ENCODE results near the gene SHFL. TPM values are rescaled to one million over a fixed set of nuclear protein-coding genes. Genes with fewer than 3 reads are reported as not detected.

Gene SHFL
- total RNA-seq, 1 experiment from 2014 or later: 11.9 TPM

DNA sequence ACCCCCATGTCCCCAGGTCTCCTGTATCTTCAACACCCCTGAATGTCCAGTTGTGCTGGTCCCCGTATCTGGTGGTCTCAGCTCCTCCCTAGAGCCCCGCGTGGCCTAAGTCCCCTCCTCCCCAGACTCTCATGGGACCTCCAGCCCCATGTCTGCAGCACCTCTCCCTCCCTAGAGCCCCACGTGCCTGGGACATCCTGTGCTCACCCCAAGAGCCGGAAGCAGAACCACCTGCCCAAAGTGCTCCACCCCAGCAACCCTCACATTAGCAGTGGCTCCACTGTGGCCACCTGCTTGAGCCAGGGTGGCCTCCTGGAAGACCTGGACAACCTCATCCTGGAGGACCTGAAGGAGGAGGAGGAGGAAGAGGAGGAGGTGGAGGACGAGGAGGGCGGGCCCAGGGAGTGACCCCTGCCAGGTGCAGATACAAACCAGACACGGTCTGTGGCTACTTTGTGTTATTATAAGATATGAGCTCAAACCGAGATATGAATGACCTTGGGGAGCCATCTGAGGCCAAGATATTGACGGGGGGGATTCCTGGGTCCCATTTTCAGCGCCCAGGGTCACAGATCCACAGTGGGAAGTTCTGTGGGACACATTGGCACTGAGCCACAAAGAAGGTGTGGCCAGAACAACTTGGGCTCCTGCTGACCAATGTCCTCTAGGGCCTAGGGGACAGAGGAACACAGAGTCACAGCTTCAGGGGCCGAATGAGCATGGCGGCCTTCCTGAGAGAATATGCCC lies 6.0 kb downstream of the SHFL start:
- H3K27ac Mint-ChIP-seq (ENCODE audit: low read depth, unreplicated experiment): no peak overlapping the region
- BruUV-seq (replicated peaks): no TSS peak
- TF ChIP-seq, protein P1, sequence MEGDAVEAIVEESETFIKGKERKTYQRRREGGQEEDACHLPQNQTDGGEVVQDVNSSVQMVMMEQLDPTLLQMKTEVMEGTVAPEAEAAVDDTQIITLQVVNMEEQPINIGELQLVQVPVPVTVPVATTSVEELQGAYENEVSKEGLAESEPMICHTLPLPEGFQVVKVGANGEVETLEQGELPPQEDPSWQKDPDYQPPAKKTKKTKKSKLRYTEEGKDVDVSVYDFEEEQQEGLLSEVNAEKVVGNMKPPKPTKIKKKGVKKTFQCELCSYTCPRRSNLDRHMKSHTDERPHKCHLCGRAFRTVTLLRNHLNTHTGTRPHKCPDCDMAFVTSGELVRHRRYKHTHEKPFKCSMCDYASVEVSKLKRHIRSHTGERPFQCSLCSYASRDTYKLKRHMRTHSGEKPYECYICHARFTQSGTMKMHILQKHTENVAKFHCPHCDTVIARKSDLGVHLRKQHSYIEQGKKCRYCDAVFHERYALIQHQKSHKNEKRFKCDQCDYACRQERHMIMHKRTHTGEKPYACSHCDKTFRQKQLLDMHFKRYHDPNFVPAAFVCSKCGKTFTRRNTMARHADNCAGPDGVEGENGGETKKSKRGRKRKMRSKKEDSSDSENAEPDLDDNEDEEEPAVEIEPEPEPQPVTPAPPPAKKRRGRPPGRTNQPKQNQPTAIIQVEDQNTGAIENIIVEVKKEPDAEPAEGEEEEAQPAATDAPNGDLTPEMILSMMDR (IDR thresholded peaks at IDR 0.05; ENCODE audit: unreplicated experiment): no peak

DNA sequence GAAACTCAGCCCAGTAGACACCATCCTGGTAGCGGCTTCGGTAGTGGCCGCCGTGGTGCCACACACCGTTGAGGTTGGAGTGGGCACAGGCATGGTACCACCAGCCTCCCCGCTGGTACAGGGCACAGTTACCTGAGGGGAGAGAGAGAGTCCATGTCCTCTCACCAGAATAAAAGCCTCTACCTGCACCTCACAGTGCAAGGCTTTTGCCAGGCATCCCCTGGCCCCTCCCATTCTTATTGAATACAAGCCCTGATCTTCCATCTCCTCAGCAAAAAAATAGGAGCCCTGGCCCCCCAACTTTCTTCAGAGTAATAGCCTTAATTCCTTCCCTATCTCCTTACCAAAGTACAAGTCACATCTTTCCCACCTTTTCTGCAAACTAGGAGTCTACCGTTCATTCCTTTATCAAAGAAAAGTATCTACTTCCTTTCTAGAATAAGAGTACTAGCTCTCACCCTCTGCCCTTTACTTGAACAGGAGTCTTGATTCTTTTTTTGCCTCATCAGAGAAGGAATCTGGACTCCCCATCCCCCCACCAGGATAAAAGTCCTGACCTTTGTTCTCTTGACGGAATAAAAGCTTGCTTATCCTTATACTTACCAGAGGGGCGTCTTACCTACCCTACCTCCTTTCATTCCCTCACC lies 6.7 kb downstream of the SHFL start:
- H3K4me3 Mint-ChIP-seq (ENCODE audit: unreplicated experiment): no peak overlapping the region
- ChIA-PET POLR2A (no interaction called here), CTCF (interaction anchor here (0.6 kb wide), 1 partner anchor 9 kb away, joined by 5 read pairs; no protein-coding TSS in a partner anchor)
- TF ChIP-seq, protein P1 (IDR thresholded peaks at IDR 0.05; ENCODE audit: unreplicated experiment): no peak
- H3K4me1 Mint-ChIP-seq (ENCODE audit: insufficient read depth, unreplicated experiment): no peaks in the 10 kb centered on the region
- H3K9me3 Mint-ChIP-seq (ENCODE audit: unreplicated experiment): no peaks in the 10 kb centered on the region
- H3K27ac Mint-ChIP-seq (ENCODE audit: low read depth, unreplicated experiment): no peak overlapping the region
- H3K27me3 Mint-ChIP-seq (ENCODE audit: insufficient read depth, unreplicated experiment): no peaks in the 10 kb centered on the region
- BruUV-seq (replicated peaks): no TSS peak
- no peak for DNase-seq (ENCODE audit: unreplicated experiment)
- H3K36me3 Mint-ChIP-seq (ENCODE audit: insufficient read depth, unreplicated experiment): peaks cover 26% of the 10 kb centered on the region
- intact Hi-C loops (cut with micrococcal nuclease): no loop called here

More for the DNA sequence above, 6.0 kb downstream of the SHFL start:
- CTCF ChIA-PET: no interaction called here
- intact Hi-C loops (cut with micrococcal nuclease): no loop called here
- Mint-ChIP-seq H3K4me3 (ENCODE audit: unreplicated experiment) (no peak overlapping the region), H3K27me3 (ENCODE audit: insufficient read depth, unreplicated experiment) (no peaks in the 10 kb centered on the region), H3K36me3 (ENCODE audit: insufficient read depth, unreplicated experiment) (peaks cover 26% of the 10 kb centered on the region), H3K9me3 (ENCODE audit: unreplicated experiment) (no peaks in the 10 kb centered on the region), H3K4me1 (ENCODE audit: insufficient read depth, unreplicated experiment) (peaks cover 6% of the 10 kb centered on the region)
- DNase-seq (ENCODE audit: unreplicated experiment): no peak
- POLR2A ChIA-PET: no interaction called here

DNA sequence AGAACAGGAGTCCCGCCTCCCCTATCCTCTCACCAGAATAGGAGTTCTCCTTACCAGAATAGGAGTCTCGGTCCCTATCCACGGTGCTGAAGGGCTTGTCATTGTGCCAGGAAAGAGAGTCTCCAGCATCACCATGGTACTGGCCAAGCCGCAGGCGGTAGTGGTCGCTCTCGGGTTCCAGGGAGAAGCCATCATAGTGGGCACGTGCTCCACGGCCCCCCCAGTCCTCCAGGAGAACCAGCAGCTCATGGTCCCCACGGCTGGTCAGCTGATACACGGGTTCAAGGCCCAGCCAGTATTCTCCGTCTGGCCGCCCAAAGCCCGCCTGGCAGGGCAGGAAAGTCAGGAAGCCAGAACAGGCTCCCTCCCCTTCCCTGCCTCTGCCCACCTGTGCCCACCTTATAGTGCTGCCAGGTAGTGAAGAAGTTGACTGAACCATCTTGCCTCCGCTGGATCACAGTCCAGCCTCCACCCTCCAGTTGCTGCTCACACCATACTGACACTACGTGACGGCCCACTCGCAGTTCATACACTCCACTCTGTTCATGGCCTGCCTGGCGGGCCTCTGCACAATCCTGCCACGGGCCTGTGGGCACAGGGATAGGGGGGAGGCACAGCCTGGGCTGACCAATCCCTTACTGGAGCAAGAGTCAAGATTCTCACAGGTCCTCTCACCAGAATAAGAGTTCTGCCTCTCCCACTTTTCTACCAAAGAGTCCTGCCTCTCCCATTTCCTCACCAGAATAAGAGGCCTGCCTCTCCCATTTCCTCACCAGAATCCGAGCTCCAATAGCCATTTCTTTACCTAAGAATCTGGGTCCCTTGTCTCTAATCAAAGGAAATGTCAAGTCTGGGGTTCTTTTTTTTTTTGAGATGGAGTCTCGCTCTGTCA lies 7.4 kb downstream of the SHFL start:
- Mint-ChIP-seq H3K27ac (ENCODE audit: low read depth, unreplicated experiment) (no peak overlapping the region), H3K4me3 (ENCODE audit: unreplicated experiment) (no peak overlapping the region), H3K9me3 (ENCODE audit: unreplicated experiment) (no peaks in the 10 kb centered on the region), H3K27me3 (ENCODE audit: insufficient read depth, unreplicated experiment) (no peaks in the 10 kb centered on the region), H3K4me1 (ENCODE audit: insufficient read depth, unreplicated experiment) (no peaks in the 10 kb centered on the region), H3K36me3 (ENCODE audit: insufficient read depth, unreplicated experiment) (peaks cover 26% of the 10 kb centered on the region)
- BruUV-seq (replicated peaks): no TSS peak
- intact Hi-C loops (cut with micrococcal nuclease): no loop called here
- TF ChIP-seq, protein P1 (IDR thresholded peaks at IDR 0.05; ENCODE audit: unreplicated experiment): no peak
- CTCF ChIA-PET: interaction anchor here (0.6 kb wide), 1 partner anchor 8 kb away, joined by 5 read pairs; no protein-coding TSS in a partner anchor
- peak; percentile 25 for DNase-seq (ENCODE audit: unreplicated experiment)
- POLR2A ChIA-PET: no interaction called here

DNA sequence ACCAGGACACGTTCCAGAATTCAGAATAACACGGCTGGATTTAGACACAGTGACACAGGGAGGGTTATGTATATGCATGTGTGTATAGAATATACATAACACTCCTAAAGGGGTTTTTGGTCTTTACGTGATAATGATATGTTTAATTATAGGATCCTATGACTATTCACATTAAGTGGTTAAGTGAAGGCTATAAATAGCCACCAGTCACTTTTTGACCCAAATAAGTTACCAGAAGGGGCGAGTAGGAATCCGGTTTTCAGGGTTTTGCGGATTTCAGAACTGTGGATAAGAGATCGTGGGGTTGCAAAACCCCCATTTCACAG lies 9.5 kb downstream of the SHFL start:
- no peaks in the 10 kb centered on the region for H3K4me1 Mint-ChIP-seq (ENCODE audit: insufficient read depth, unreplicated experiment)
- DNase-seq (ENCODE audit: unreplicated experiment): no peak
- H3K27ac Mint-ChIP-seq (ENCODE audit: low read depth, unreplicated experiment): no peak overlapping the region
- no peaks in the 10 kb centered on the region for H3K27me3 Mint-ChIP-seq (ENCODE audit: insufficient read depth, unreplicated experiment)
- no peaks in the 10 kb centered on the region for H3K9me3 Mint-ChIP-seq (ENCODE audit: unreplicated experiment)
- ChIA-PET CTCF (interaction anchor here (0.9 to 1.4 kb wide), 3 partner anchors 21 to 323 kb away, joined by 3 to 4 read pairs (median 3); no protein-coding TSS in a partner anchor), POLR2A (interaction anchor here (0.7 to 2.6 kb wide), 8 partner anchors 10 to 1774 kb away, joined by 3 to 23 read pairs (median 4); partner anchors contain the start of genes NDUFA7, PPAN and RPS28)
- peak overlapping the region; percentile 66 for H3K4me3 Mint-ChIP-seq (ENCODE audit: unreplicated experiment)
- H3K36me3 Mint-ChIP-seq (ENCODE audit: insufficient read depth, unreplicated experiment): peaks cover 18% of the 10 kb centered on the region
- intact Hi-C loops (cut with micrococcal nuclease): no loop called here
- TF ChIP-seq, protein P1 (IDR thresholded peaks at IDR 0.05; ENCODE audit: unreplicated experiment): no peak
- BruUV-seq (replicated peaks): no TSS peak

Measured in MCF 10A (cell line).